Astrocyte (in vitro differentiated cells and primary cell): ENCODE results near the gene CCDC15. TPM values are rescaled to one million over a fixed set of nuclear protein-coding genes. Genes with fewer than 3 reads are reported as not detected.

Experiments used
- DNase-seq: peaks from one replicate; pipeline ENCODE4 v3.0.0-alpha.2; 2010; ENCODE audit warnings: low read depth
- FAIRE-seq: peaks from 2 replicates; lab custom pipeline; 2011; peaks lifted over from hg19 to GRCh38; lab: Jason Lieb, UNC
- H2AFZ ChIP-seq: 2 replicates; pipeline ENCODE4 v1.6.0; 2012; ENCODE audit warnings: low read depth, low read length, inconsistent platforms
- H3K27ac ChIP-seq: 2 replicates; pipeline ENCODE4 v1.5.1; 2011; ENCODE audit warnings: low read depth, low read length, inconsistent platforms
- H3K27me3 ChIP-seq: 2 replicates; pipeline ENCODE4 v1.6.0; 2011; ENCODE audit warnings: low read length, inconsistent platforms; ENCODE audit not compliant: insufficient read depth
- H3K36me3 ChIP-seq: 2 replicates; pipeline ENCODE4 v1.5.1; 2011; ENCODE audit warnings: low read length, inconsistent platforms; ENCODE audit not compliant: insufficient read depth
- H3K4me1 ChIP-seq: 2 replicates; pipeline ENCODE4 v1.5.1; 2011; ENCODE audit warnings: low read length, inconsistent platforms; ENCODE audit not compliant: insufficient read depth
- H3K4me2 ChIP-seq: 2 replicates; pipeline ENCODE4 v1.6.0; 2012; ENCODE audit warnings: low read length, inconsistent platforms
- H3K4me3 ChIP-seq: 2 replicates; pipeline ENCODE4 v1.5.1; 2011; ENCODE audit warnings: low read depth, mild to moderate bottlenecking, low read length, inconsistent platforms; ENCODE audit not compliant: insufficient read depth
- H3K79me2 ChIP-seq: 2 replicates; pipeline ENCODE4 v1.6.0; 2012; ENCODE audit warnings: mild to moderate bottlenecking, low read length, inconsistent platforms; ENCODE audit not compliant: insufficient read depth
- H3K9ac ChIP-seq: 2 replicates; pipeline ENCODE4 v1.6.0; 2012; ENCODE audit warnings: mild to moderate bottlenecking, low read length, inconsistent platforms
- H3K9me3 ChIP-seq: 2 replicates; pipeline ENCODE4 v1.5.1; 2012; ENCODE audit warnings: low read depth, mild to moderate bottlenecking, low read length, inconsistent platforms; ENCODE audit not compliant: insufficient read depth
- H4K20me1 ChIP-seq: 2 replicates; pipeline ENCODE4 v1.6.0; 2012; ENCODE audit warnings: low read length, inconsistent platforms; ENCODE audit not compliant: insufficient read depth
- H3K27ac Mint-ChIP-seq: one replicate; pipeline ENCODE4 v1.8.0; 2021; ENCODE audit warnings: mild to moderate bottlenecking, mixed read lengths; ENCODE audit not compliant: unreplicated experiment
- H3K27me3 Mint-ChIP-seq: one replicate; pipeline ENCODE4 v1.8.0; 2021; ENCODE audit warnings: low read depth, mixed read lengths; ENCODE audit not compliant: unreplicated experiment
- H3K36me3 Mint-ChIP-seq: one replicate; pipeline ENCODE4 v1.8.0; 2021; ENCODE audit warnings: low read depth, mixed read lengths; ENCODE audit not compliant: unreplicated experiment
- H3K4me1 Mint-ChIP-seq: one replicate; pipeline ENCODE4 v1.8.0; 2021; ENCODE audit warnings: low read depth, mixed read lengths; ENCODE audit not compliant: unreplicated experiment
- H3K4me3 Mint-ChIP-seq: one replicate; pipeline ENCODE4 v1.8.0; 2021; ENCODE audit warnings: mild to moderate bottlenecking, moderate library complexity, mixed read lengths; ENCODE audit not compliant: unreplicated experiment
- H3K9me3 Mint-ChIP-seq: one replicate; pipeline ENCODE4 v1.8.0; 2021; ENCODE audit warnings: mild to moderate bottlenecking, mixed read lengths; ENCODE audit not compliant: unreplicated experiment
- CTCF ChIP-seq: IDR thresholded peaks from 2 replicates; pipeline ENCODE4 v1.5.1; 2011; ENCODE audit warnings: low read depth, mild to moderate bottlenecking, inconsistent platforms, low read length, moderate library complexity; ENCODE audit not compliant: insufficient read depth
- EZH2 ChIP-seq: IDR thresholded peaks from 2 replicates; pipeline ENCODE4 v1.6.1; 2012; ENCODE audit warnings: mild to moderate bottlenecking, low read length, inconsistent platforms; ENCODE audit not compliant: insufficient read depth
- total RNA-seq: library from RNA; stranded (reverse); gene quantifications from 2 replicates; pipeline ENCODE4 v1.2.1, GENCODE V29; 2021

CCDC15 gene
- total RNA-seq, 1 donor from 2014 or later, result 0.75 TPM

- peak within 1 kb of the TSS; percentile 53 for H3K4me2 ChIP-seq
- no peak within 1 kb of the TSS for H3K9ac ChIP-seq
- no peaks in the 10 kb centered on the region for H3K27me3 ChIP-seq
- Mint-ChIP-seq H3K36me3 (no peaks in the 10 kb centered on the region), H3K4me1 (peaks cover 7% of the 10 kb centered on the region), H3K27ac (peak within 1 kb of the TSS; percentile 8), H3K9me3 (no peaks in the 10 kb centered on the region), H3K27me3 (peaks cover 2% of the 10 kb centered on the region), H3K4me3 (no peak within 1 kb of the TSS)
- no peaks in the 10 kb centered on the region for H3K36me3 ChIP-seq
- H3K27ac ChIP-seq, result peak within 1 kb of the TSS; percentile 52
- peak within 1 kb of the TSS; percentile 55 for H2AFZ ChIP-seq
- no peaks in the 10 kb centered on the region for H4K20me1 ChIP-seq
- no peaks in the 10 kb centered on the region for H3K79me2 ChIP-seq
- no peaks in the 10 kb centered on the region for H3K9me3 ChIP-seq
- FAIRE-seq (no peak), DNase-seq (no peak)
- TF ChIP-seq CTCF (no peak), EZH2 (no peak)
- H3K4me3 ChIP-seq, result no peak within 1 kb of the TSS
- H3K4me1 ChIP-seq, result peaks cover 15% of the 10 kb centered on the region
These were observed 18.2 kb upstream of the CCDC15 start, which contains the start of gene HEPACAM for GRCh38 chr11:124935548-124936514. TSS of gene HEPACAM (minus strand) at chr11:124936047. CDS start at chr11:124936006, 41 bp downstream.

- Histone ChIP-seq H3K4me2 (no peak overlapping the region), H3K9ac (no peak overlapping the region), H2AFZ (no peak overlapping the region), H3K4me1 (peaks cover 15% of the 10 kb centered on the region), H3K27me3 (no peaks in the 10 kb centered on the region), H3K79me2 (no peaks in the 10 kb centered on the region), H3K36me3 (no peaks in the 10 kb centered on the region), H3K4me3 (no peak overlapping the region), H3K9me3 (no peaks in the 10 kb centered on the region), H3K27ac (no peak overlapping the region), H4K20me1 (no peaks in the 10 kb centered on the region)
- Mint-ChIP-seq H3K4me1 (peaks cover 7% of the 10 kb centered on the region), H3K36me3 (no peaks in the 10 kb centered on the region), H3K4me3 (no peak overlapping the region), H3K27ac (no peak overlapping the region), H3K27me3 (peaks cover 2% of the 10 kb centered on the region), H3K9me3 (no peaks in the 10 kb centered on the region)
- DNase-seq (no peak), FAIRE-seq (no peak)
- TF ChIP-seq CTCF, result no peak
- no peak for TF ChIP-seq EZH2
These were observed 16.6 kb upstream of the CCDC15 start for GRCh38 chr11:124937336-124937935.
